Purkinje cell (primary cell): ENCODE measurements around the gene SAMD8. TPM values are rescaled to one million over a fixed set of nuclear protein-coding genes. Genes with fewer than 3 reads are reported as not detected.

ENCODE experiments used
- polyA plus RNA-seq: library from polyadenylated mRNA; unstranded; fragments of >200 nt; fragmentation: Nextera tagmentation; gene quantifications from 2 replicates; pipeline ENCODE4 v1.2.1, GENCODE V29; 2014

The SAMD8 gene
- polyA plus RNA-seq: 223 and 262 TPM in 2 replicates

DNA sequence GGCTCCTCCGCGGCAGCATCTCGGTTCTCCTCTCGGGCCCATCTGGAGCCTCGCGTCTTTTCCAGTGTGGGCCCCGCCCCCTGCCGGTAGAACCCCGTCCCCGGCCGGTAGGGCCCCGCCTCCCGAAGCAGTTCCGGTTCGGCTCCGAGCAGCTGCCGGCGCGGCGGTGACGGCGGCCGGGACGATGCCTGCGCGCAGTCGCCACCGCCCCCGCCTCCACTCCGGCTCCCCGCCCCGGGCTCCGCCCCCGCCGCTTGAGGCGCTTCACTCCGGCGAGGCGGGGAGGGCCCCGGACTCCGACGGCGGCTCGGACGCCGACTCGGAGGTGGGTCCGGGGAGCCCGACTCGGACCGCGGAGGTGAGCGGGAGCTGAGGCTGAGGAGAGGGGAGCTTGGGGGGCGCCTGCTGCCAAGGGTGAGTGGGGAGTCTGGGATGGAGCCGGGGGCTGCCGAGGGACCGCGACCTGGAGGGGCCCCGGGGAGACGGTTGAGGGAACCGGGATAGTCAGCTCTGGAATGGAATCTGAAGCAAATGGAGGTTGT, at the start of gene SAMD8:
TSS of gene SAMD8 (plus strand) at position 292 of the 542 bp plus-strand sequence. CDS start 38,873 bp downstream, outside the sequence.

GRCh38 chr10:75210282-75211006, 99.0 kb downstream of the SAMD8 start, which contains the start of gene VDAC2:
VDAC2 (plus strand) TSS chr10:75210796; CDS start chr10:75211159, 363 bp downstream.

Other genes starting within 250 kb of the SAMD8 start
- gene VDAC2, start 99.1 kb downstream of the SAMD8 start, polyA plus RNA-seq: 405 and 437 TPM in 2 replicates
- 0.97 and 2.0 TPM in 2 replicates for gene COMTD1, start 124.3 kb downstream of the SAMD8 start, polyA plus RNA-seq